Measurements from ENCODE around the gene MAP10.

DNA sequence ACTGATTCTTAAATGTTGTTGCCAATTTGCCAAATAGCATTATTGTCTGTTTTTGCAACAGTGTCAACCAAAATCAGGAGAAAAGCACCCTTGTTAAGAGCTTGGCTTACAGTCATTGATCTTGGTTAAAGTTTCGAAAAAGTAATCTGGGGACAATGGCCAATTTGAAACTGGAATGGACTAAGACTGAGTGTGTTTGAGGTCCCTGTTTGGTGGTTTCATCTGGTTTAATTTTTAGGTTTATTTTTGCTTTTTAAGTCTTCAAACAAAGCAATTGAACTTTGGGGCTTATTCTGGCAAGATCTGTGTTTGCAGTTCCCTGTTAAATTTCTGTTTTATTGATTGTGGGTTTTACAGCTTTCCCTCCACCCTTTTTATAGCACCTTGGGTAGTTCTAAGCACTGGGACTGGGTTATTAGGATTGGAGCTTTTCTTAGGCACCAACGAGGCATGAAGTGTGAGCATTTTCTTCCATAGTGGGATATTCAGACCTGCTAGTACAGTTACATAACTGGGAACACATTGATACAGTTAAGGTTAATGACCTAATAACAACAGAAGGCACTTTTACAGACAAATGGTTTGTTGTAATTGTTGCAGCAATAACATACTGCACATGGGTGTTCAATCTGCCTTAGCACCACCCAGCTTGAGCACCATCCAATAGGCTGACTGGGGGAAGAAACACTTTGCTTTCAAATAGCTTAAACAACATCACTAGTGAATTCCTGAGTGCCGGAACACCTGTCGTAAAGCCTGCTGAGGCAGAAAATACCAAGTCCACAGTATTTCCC is 40.6 kb upstream of the MAP10 start:
- TF ChIP-seq ZNF155 (tag by site-specific recombination; IDR thresholded peaks at IDR 0.05) (no peak), CTCF (tag by site-specific recombination; IDR thresholded peaks at IDR 0.05) (no peak), ZNF221 (tag by site-specific recombination; IDR thresholded peaks at IDR 0.05; ENCODE audit: borderline replicate concordance) (no peak), ZNF623 (tag by site-specific recombination; IDR thresholded peaks at IDR 0.05) (no peak), YY1 (tag by site-specific recombination; IDR thresholded peaks at IDR 0.05) (0 out of 2 replicates have a peak, but pooled peaks have one; percentile 28), ZNF121 (tag by site-specific recombination; IDR thresholded peaks at IDR 0.05) (no peak)
